ENCODE measurements around the gene MICA. TPM values are rescaled to one million over a fixed set of nuclear protein-coding genes. Genes with fewer than 3 reads are reported as not detected.

MICA gene
- total and polyA plus RNA-seq, 10 donors: 7.8 to 27.4 (median 16.1) TPM

GRCh38 chr6:31460361-31461025 lies 57.1 kb downstream of the MICA start:
- 85 to 98% (median 96%) methylated on average over 5 of the region's 5 CpGs for whole genome bisulfite sequencing, 5 donors
- H3K9me3 ChIP-seq: no peaks in the 10 kb centered on the region
- intact Hi-C loops (cut with DNase I; ENCODE audit: low total_unique reads): no loop called here
- H3K4me3 ChIP-seq: no peak overlapping the region
- no peak overlapping the region for H3K27ac ChIP-seq
- peaks cover 17 to 37% (median 29%) of the 10 kb centered on the region in 6 donors for H3K4me1 ChIP-seq
- H3K27me3 ChIP-seq (replicated peaks in 1 of 7): no peaks in the 10 kb centered on the region
- TF ChIP-seq POLR2A (IDR thresholded peaks at IDR 0.05): no peak
- TF ChIP-seq, protein P1, sequence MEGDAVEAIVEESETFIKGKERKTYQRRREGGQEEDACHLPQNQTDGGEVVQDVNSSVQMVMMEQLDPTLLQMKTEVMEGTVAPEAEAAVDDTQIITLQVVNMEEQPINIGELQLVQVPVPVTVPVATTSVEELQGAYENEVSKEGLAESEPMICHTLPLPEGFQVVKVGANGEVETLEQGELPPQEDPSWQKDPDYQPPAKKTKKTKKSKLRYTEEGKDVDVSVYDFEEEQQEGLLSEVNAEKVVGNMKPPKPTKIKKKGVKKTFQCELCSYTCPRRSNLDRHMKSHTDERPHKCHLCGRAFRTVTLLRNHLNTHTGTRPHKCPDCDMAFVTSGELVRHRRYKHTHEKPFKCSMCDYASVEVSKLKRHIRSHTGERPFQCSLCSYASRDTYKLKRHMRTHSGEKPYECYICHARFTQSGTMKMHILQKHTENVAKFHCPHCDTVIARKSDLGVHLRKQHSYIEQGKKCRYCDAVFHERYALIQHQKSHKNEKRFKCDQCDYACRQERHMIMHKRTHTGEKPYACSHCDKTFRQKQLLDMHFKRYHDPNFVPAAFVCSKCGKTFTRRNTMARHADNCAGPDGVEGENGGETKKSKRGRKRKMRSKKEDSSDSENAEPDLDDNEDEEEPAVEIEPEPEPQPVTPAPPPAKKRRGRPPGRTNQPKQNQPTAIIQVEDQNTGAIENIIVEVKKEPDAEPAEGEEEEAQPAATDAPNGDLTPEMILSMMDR (IDR thresholded peaks at IDR 0.05 in 8 of 11, conservative IDR thresholded peaks at IDR 0.05 in 3 of 11): no peak
- TF ChIP-seq POLR2AphosphoS5 (IDR thresholded peaks at IDR 0.05): no peak
- H3K36me3 ChIP-seq: peaks cover 0 to 17% (median 3%) of the 10 kb centered on the region in 6 donors
- no peak for DNase-seq

DNA sequence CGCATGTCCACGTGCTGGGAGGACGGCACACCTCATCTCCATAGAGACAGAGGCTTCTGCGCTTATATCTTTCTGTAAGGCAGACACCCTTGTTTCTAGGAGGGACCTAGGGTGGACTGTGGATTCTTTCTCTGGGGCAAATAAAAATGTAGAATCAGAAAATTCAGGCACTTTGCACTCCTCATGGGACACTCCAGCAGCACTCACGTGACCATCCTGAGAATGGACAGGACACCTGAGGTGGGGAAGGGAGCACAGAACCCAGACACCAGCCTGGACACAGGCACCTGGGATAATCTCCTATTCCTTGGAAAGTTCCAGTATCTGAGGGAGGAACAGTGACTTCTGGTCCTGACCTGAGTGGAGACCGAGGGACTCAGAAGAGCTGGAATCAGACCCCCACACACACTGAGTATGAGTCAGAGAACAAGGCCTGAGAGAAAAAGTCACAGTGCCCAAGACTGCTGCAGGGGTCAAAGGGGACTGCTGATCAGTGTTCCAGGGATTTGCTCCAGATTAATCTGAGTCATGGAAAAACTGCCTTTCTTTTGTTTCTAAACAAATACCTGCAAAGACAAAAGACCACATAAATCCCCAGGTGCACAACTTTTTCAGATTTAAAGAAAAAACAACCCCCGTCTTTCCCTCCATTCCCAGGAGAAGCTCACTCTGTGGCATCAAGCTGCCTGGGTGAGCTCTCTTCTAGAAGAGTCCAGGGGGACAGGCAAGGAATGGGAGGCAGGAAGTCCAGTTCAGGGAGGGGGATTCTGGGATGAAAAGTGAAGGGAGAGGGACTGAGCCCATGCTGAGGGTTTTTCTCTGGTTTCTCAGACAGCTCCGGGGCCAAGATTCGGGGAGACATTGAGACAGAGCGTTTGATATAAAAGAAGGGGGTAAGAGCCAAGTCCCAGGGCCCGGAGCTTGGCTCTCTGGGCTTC lies 58.9 kb downstream of the MICA start:
- TF ChIP-seq, protein P1 (IDR thresholded peaks at IDR 0.05 in 8 of 11, conservative IDR thresholded peaks at IDR 0.05 in 3 of 11): no peak
- no peak for TF ChIP-seq POLR2AphosphoS5 (IDR thresholded peaks at IDR 0.05)
- no peak for TF ChIP-seq POLR2A (IDR thresholded peaks at IDR 0.05)
- no peaks in the 10 kb centered on the region for H3K9me3 ChIP-seq
- H3K4me1 ChIP-seq: peaks cover 35 to 55% (median 47%) of the 10 kb centered on the region in 6 donors
- 58 to 64% (median 60%) methylated on average over 11 of the region's 11 CpGs for WGBS, 5 donors
- H3K27ac ChIP-seq: peak overlapping the region; percentile 85 to 94 (median 90)
- H3K4me3 ChIP-seq: peak overlapping the region; percentile 70 to 96 (median 82)
- no peaks in the 10 kb centered on the region for H3K27me3 ChIP-seq (replicated peaks in 1 of 7)
- intact Hi-C loops (cut with DNase I; ENCODE audit: low total_unique reads): no loop called here
- no peak for DNase-seq
- H3K36me3 ChIP-seq: peaks cover 0 to 35% (median 3%) of the 10 kb centered on the region in 6 donors

GRCh38 chr6:31462964-31463870 lies 59.8 kb downstream of the MICA start:
- Histone ChIP-seq H3K27ac (peak overlapping the region; percentile 85 to 94 (median 90)), H3K27me3 (replicated peaks in 1 of 7) (no peaks in the 10 kb centered on the region), H3K4me1 (peaks cover 41 to 64% (median 55%) of the 10 kb centered on the region in 6 donors), H3K9me3 (no peaks in the 10 kb centered on the region), H3K4me3 (peak overlapping the region; percentile 70 to 96 (median 82)), H3K36me3 (peaks cover 0 to 44% (median 3%) of the 10 kb centered on the region in 6 donors)
- WGBS, 5 donors: 3 to 7% (median 5%) methylated on average over 28 to 29 of the region's 29 CpGs
- TF ChIP-seq POLR2A (IDR thresholded peaks at IDR 0.05) (peak; percentile 55 to 95 (median 86)), POLR2AphosphoS5 (IDR thresholded peaks at IDR 0.05) (peak; percentile 93 to 98 (median 98))
- TF ChIP-seq, protein P1 (IDR thresholded peaks at IDR 0.05 in 8 of 11, conservative IDR thresholded peaks at IDR 0.05 in 3 of 11): peak in 1 of 11 experiments; percentile 10
- intact Hi-C loops (cut with DNase I; ENCODE audit: low total_unique reads): no loop called here
- DNase-seq: peak; percentile 91
